ENCODE measurements around the gene OSBPL5.

DNA sequence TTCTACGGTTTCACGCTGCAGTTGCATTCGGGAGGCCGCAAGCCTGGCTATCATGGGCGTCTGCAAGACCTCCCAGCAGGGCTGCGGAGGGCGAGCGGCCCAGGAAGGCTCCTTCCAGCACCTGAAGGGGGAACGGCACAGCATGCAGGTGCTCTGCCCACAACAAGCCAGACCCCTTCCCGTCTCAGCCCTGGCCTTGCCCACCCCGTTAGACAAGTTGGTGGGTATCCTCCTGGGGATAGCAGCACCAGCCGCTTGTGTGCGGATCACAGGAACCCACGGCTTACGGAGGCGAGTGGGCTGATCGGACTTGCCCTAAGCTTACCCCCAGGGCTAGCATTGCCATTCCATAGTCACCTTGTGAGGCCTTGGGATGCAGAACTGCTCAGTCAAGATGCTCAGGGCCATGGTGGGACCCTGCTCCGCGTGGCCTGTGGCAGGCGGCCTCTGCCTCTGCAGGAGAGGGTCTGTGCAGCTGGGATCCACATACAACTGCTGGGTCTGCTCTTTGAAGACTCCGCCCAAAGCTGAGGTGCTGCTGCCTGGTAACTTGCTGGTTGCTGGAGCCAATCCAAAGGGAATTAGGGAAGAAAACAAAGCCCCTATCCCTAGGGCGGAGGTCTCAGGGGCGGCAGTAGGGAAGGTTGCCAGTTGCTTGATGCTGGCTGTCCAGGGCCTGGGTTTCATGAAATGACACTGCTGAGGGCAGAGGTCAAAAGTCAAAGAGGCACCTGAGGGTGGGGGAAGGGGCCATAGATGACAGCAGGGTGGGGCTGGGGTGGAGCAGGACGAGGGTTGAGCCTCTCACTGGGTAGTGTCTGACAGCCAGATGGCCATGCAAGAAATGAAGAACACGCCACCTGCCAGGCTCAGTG, 1.4 kb upstream of the OSBPL5 start:
- TF ChIP-seq, protein P1, sequence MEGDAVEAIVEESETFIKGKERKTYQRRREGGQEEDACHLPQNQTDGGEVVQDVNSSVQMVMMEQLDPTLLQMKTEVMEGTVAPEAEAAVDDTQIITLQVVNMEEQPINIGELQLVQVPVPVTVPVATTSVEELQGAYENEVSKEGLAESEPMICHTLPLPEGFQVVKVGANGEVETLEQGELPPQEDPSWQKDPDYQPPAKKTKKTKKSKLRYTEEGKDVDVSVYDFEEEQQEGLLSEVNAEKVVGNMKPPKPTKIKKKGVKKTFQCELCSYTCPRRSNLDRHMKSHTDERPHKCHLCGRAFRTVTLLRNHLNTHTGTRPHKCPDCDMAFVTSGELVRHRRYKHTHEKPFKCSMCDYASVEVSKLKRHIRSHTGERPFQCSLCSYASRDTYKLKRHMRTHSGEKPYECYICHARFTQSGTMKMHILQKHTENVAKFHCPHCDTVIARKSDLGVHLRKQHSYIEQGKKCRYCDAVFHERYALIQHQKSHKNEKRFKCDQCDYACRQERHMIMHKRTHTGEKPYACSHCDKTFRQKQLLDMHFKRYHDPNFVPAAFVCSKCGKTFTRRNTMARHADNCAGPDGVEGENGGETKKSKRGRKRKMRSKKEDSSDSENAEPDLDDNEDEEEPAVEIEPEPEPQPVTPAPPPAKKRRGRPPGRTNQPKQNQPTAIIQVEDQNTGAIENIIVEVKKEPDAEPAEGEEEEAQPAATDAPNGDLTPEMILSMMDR (IDR thresholded peaks at IDR 0.05), result no peak
- TF ChIP-seq JUNB (IDR thresholded peaks at IDR 0.05) (no peak), POLR2A (IDR thresholded peaks at IDR 0.05; ENCODE audit: low read length) (no peak), SMC3 (IDR thresholded peaks at IDR 0.05) (no peak), ZFP36 (IDR thresholded peaks at IDR 0.05; ENCODE audit: borderline replicate concordance, partially characterized antibody) (no peak), RNF2 (IDR thresholded peaks at IDR 0.05; ENCODE audit: borderline replicate concordance, low read depth) (no peak), BHLHE40 (IDR thresholded peaks at IDR 0.05; ENCODE audit: low read depth, low read length) (no peak)
